Amygdala (tissue), 56 donors: Measurements from ENCODE around the gene PPP2R3B.
"Not testable (repeated sequence)": the region's sequence is repeated elsewhere in the genome, so short reads cannot be mapped to it uniquely, and the experiment has no call there.

Source experiments
- DNase-seq, 56 donors: peaks; one replicate each; lab custom pipeline; 2025; lab: John Stamatoyannopoulos, UW

The PPP2R3B gene

DNA sequence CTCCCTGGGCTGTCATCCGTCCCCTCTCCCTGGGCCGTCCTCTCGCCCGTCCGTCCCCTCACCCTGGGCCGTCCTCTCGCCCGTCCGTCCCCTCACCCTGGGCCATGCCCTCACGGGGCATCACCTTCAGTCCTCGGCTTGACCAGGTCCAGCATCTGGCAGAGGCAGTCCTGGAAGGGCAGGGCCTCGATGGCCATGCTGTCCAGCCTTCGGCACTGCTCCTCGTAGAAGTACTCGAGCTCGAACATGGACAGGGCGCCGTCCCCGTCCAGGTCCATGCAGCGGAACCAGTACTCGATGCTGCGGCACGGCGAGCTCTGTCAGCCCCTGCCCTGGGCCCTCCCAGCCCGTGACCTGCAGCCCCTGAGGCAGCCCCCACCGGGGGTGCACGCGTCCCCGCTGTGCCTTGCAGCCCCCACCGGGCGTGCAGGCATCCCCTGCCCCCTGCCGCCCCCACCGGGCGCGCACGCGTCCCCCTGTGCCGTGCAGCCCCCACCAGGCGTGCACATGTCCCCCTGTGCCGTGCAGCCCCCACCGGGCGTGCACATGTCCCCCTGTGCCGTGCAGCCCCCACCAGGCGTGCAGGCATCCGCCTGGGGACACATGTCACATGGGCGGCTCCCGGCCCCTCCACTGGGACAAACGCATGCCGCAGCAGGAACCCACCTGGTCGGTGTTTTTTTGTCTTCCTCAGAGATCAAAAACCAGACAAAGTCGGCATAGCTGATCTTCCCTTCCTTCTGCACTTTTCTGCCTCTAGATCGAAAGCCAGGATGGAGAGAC, 45.9 kb downstream of the PPP2R3B start:
- no peak for DNase-seq

DNA sequence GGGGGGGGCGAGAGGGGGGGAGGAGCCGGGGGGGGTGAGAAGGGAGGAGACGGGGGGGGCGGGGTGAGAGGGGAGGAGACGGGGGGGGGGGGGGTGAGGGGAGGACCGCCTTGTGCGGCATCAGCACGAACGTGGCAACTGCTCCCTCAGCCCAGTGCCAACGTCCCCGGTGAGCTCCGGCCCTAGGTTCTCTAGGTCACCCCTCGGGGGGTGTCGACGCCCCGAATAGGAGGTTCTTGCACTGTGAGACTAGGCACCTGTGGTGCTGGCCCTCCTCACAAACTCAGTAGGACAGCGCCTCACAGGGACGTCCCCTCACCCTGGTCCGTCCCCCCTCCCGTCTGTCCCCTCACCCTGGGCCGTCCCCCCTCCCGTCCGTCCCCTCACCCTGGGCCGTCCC, 46.6 kb downstream of the PPP2R3B start:
- DNase-seq = no peak

DNA sequence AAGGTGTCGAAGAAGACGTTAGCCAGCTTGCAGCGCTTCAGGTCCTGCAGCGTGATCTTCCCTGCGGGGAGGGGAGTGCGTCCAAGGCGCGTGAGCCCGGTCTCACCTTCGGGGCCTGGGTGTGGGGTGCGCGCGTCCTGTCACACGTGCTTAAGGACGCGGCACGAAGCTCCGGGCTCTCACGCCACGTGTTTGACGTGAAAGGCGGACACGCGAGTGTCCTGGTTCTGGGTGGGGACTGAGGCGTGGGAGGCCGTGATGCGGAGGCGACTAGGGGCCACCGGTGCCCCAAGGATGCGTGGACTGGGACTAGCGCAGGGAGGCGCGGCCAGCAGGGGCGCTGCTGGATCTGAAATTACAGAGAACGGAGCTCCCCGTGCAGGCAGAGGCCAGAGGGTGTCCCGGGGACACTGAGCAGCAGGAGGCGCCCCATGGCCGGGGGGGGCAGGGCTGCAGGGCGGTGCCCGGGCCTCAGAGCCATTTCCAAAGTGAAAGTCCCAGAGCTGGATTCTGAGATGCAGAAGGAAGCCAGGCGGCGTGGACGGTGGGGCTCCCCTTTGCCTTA, 47.8 kb downstream of the PPP2R3B start:
- no peak for DNase-seq

DNA sequence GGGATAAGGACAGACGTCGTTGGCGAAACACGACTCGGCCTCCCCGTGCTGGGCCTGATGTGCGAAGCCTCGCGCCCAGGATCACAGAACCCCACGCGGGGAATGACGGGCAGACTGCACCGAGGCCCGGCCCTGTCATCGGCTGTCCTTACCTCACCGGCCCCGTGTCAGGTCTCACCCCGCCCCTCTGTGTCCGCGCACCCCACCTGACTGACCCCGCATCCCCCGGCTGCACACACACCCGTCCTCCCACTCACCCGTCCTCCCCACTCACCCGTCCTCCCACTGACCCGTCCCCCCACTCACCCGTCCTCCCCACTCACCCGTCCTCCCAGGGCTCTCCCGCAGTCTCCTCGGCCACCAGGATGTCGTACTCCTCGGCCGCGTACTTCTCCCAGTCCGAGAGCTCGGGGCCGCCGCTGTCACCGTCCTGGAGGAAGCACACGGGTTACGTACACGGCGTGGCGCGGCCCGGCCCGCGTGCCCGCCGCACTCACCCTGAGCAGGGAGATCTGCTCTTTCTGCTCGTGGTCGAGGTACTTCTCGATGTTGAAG, 48.3 kb downstream of the PPP2R3B start:
- DNase-seq = no peak

DNA sequence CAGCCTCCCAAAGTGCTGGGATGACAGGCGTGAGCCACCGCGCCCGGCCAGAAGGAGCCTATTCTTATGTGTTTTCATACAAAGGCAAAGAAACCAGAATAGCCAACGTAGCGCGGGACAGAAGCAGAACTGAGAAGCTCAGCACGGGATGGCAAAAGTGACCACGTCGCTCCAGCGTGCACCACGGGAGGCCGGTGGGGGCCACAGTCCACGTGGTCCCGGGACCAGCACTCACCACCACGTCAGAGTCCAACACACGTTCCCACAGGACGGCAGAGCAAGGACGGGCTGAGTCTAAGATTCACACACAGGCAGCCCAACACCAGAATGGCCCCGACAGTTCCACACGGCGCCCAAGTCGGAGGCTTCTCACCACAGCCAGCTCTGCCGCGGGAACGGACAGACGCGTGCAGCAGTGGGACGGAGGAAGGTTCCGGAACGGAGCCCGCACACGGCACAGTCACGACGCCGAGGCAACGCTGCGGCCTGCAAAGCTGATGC, 49.3 kb downstream of the PPP2R3B start:
- no peak for DNase-seq

DNA sequence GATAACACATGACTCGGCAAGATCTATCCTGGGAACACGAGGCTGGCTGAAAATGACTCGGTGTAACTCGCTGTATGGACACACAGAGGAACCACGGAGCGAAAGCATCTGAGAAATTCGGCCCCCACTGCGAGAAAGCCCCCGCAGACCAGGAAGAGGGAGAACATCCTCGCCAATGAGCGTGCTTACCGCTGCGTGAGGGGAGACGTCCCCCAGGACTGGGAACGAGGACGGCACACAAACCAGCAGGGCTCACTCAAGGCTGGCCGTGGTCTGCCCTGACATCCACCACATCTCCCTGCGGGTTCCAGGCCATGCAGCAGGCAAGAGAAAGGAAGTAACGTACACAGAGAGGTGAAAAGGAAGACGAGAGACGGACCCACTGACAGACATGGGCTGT, 50.5 kb downstream of the PPP2R3B start:
- no peak for DNase-seq

DNA sequence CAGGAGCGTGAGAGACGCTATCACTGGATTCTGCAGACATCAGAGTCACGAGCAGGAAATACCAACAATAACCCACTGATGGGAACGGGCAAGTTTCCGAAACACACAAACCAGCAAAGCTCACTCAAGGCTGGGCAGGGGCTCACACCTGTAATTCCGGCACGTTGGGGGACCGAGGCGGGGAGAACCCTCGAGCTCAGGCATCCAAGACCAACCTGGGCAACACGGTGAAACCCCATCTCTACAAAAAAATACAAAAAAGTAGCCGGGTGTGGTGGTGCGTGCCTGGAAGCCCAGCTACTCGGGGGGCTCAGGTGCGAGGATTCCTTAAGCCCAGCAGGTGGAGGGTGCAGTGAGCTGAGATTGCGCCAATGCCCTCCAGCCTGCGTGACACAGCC, 51.0 kb downstream of the PPP2R3B start:
- no peak for DNase-seq

DNA sequence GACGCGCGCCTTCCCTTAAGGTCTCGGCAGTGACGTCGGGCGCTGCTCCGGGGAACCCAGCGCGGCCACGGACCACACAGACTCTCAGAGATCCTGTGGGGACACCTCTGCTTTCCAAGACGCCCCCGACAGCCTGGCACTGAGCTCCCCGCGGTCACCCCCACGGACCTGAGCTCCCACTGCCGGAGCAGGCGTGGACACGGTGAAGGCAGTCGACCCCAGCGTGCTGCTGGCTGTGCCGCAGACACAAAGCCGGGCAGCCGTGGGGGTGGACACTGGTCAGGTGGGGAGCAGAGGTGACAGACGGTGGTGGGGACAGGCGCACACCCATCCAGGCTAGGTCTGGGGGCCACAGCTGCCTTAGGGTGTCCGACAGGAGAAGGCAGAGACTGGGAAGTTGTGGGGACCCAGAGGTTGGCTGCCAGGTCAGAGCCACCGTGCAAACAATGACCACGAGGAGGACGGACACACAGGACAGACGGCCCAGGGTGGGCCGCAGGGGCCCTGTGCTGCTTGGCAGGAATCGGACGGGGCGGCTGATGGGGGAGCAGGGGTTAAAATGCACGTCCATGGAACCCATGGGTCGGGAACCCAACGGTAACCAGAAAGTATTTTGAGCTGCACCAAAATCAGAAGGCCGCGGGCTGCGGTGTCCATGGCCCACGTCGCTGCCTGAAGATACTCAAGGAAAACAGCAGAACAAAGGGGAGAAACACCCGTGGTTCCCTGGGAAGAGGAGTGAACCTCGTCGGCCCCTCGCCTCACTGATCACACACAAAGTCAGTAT, 51.5 kb downstream of the PPP2R3B start:
- no peak for DNase-seq

DNA sequence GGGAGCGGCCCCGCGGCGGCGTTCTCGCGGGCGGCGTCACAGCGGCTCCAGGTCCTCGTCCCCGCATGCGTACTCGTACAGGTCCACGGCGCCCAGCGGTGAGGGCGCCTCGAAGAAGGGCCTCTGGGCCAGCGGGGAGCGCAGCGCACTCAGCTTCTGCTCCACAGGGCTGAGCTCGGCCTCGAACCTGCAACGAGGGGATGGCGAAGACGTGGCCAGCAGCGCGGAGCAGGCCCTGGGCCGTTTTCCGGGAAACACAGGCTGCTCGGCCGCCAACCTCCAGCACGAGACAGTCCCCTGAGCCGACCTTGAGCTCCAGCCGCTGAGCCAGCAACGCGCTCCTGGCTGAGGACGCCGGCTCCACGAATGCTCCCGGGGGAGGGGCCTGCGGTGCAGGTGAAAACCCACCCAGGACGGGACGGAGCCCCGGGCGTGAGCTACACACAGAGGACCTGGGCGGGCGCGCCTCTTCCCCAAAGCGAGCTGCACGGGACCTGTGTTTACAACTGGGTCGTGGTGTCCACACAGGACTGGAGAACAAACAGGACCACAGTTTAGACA, 52.3 kb downstream of the PPP2R3B start:
- DNase-seq = no peak

DNA sequence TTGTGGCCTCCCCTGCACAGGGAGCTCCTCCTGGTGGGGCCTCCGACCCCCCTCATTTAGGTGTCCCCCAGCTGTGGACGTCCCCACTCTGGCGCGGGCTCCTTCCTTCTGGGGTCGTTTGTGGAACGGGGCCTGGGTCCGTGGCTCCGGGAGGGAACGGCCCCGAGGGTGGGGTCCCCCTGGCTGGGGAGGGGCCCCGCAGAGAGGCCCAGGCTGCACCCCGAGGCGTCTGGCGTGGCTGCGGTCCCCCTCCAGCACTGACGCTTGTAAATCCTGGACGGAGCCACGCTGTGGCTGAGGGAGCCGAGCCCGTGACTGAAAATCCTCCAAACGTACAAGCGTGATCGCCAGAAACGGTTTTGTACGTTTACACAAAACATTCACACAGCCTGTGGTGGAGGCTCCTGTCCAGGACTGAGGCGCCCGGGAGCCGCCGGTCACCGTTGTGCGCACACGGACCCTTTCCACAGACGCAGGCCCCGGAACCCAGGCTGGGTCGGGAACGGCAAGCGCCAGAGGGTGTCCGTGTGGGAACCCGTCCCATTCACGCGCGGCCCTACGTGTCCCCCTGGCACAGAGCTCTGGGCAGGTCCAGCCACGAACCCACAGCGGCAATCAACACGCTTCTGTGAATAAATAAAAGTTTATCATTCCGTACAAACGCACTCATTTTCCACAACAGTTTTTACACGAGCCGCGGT, 52.9 kb downstream of the PPP2R3B start:
- DNase-seq = no peak

DNA sequence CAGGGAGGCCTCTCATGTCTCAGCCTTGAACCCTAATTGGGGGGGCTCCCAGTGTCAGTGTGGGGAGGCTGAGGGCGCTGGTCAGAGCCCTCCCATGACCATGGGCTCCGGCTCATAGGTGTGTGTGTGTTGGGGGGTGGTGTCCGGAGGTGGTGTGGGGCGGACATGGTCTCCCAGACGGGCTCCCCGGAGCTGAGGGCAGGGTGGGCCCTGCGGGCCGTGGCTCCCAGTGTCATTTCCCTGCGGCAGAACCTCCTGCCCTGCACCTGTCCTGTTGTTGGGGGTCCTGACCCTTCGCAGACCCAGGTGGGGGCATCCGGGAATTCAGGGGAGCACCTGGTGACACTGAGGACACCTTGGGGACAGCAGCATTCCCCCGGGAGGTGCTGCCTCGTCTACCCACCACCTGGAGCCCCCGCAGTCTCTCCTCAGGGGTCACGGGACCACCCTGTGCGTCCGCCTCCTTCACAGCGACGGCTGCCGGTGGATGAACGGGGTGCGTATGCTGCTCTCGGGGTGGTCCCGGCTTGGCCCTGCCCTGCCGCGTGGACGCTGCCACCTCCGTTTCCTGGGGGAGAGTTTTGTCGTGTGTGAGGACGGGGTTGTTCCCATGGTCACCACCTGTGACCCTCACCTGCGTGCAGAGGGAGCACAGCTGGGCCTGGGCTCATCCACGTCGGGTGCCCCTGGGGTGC, 53.6 kb downstream of the PPP2R3B start:
- DNase-seq = no peak

DNA sequence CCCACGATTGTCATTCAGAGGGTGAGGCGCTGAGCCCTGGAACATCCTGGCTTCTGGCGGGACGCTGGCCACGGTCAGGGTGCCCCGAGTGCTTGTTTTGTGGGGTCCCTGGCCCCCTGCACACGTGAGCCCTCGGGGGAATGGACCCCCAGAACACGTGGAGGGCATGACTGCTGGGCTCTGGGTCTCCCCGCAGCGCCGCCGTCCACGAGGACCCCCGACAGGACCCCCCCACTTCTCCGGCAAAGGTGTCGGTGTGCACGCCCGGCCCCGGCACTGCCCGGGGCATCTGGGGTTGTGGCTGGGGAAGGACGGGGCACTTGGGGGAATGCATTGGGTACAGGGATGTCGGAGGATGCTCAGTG, 54.2 kb downstream of the PPP2R3B start:
- no peak for DNase-seq

DNA sequence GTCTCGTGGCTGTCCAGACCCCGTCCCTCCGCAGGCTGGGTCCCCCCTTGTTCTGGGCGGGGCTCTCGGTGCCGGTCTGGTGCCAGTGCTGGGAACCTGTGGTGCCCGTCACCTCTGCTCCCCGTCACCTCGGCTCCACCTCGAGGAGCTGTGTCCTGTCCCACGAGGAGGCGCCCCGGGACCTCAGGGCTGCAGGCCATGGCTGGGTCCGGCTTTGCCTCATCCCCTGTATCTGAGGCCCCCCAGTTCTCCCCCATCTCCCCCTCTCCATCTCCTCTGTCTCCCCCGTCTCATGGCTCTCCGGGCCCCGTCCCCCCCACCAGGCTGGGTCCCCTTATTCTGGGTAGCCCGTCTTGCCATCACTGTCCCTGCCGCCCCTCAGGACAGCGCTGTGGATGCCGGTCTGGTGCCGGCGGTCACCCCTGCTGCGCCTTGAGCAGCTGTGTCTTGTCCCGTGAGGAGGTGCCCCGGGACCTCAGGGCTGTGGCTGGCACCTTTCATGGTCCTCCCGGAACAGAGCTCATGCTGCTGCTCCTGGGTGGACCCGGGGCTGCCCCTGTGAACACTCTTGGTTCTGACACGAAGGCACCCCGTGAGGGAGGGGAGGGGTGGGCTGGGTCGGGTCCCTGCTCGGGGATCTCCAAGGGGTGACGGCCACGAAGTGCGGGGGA, 54.7 kb downstream of the PPP2R3B start:
- no peak for DNase-seq

DNA sequence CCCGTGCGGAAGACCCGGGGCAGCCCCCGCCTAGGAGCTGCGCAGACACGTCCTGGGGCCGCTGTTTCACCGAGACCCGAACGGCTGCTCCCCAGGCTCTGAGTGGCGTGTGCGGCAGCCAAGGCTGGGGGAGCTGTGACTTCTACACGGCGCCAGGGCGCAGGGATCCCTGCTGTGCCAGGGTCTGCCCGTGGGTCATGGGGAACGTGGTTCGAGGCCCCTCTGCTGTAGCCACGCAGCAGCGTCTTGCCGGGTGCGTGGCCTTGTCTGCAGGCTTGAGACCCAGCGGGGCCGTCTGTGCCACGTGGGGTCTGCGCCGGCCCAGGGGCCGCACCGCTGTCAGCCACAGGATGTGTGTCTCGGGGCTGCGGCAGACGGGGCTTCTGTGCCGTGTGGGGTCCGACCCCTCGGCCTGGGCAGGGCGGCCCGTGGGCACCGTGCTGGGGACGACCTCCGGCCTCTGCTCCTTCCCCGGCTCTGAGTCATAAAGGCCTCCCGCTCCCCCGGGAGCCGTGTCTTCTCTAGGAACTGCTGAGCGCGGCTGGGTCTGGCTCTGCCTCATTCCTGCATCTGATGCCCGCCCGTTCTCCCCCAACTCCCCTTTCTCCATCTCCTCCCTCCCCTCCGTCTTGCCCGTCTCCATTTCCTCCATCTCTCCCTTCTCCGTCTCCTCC, 55.4 kb downstream of the PPP2R3B start:
- no peak for DNase-seq

DNA sequence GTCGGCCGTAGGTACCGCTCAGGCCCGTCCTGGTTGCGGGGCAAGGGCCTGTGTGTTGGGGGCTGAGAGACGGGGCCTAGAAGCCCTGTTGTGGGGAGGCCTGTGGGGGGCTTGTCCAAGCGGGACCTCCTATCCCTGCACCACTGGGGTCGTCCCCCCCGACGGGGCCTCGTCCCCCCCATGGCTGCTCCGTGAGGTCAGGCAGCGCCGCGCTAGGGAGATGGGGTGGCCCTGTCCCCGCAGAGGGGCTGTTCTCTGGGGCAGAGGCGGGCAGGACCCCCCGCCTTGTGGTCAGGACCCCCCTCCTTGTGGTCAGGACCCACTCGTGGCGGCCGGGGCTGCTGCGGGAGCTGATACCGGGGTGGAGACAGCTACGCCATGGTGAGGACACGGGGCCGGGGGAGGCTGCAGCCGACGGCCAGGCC, 56.0 kb downstream of the PPP2R3B start:
- no peak for DNase-seq

DNA sequence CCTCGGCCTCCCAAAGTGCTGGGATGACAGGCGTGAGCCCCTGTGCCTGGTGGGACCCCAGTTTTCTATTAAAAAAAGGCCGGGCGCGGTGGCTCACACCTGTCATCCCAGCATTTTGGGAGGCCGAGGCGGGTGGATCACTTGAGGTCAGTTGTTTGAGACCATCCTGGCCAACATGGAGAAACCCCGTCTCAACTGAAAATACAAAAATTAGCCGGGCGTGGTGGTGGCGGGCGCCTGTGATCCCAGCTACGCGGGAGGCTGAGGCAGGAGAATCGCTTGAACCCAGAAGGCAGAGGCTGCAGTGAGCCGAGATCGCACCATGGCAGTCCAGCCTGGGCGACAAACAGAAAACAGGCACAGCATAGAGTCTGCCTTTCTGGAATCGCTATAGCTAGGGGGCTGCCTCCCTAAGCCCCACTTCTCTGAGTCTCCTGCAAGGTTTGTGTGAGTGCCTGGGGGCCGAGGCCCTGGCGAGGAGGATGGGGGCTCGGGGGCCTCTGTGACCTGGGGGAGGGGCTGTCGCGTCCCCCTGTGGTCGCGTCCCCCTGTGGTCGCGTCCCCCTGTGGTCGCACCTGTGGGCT, 56.5 kb downstream of the PPP2R3B start:
- DNase-seq = not testable (repeated sequence)

DNA sequence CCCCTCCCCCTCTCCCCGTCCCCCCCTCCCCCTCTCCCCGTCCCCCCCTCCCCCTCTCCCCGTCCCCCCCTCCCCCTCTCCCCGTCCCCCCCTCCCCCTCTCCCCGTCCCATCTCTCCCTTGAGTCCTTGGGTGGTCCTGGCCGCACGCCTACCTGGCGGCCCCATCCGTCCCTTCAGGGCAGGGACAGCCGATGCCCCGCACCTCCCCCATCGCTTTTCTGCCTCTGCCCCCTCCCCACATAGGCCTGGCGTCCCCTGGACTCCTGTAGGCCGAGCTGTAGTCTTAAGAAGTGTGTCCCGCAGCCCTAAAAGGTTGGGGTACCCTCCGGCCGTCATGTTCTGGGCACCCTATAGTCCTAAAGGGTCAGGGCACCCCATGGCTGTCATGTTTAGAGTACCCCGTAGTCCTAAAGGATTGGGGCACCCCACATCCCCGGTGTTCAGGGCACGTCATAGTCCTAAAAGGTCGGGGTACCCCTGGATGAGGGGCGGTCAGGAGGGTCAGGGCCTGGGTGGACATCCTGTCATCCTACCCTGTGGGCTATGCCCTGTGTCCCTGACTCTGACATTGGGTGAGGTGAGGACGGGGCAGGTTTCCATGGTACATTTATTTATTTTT, 57.3 kb downstream of the PPP2R3B start:
- DNase-seq = no peak

DNA sequence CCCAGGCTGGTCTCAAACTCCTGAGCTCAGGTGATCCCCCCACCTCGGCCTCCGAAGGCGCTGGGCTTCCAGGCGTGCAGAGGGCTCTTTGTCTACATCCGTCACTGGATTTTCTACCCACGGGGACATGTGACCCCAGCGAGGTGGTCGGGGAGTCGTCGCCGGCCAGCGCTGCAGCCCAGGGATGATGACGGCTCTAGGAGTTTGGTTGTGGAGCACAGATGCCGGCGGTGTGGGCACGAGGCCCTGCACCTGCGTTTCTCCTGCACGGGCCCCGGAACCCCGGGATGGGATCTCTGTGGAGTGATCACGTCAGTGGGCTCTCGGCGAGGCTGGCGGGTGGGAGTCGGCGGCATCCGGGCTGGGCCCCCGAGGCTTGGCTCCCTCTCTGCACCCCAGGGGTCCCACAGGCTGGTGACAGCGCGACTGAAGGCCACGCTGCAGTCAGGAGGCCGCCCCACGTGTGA, 59.0 kb downstream of the PPP2R3B start:
- no peak for DNase-seq
